Neuronal stem cell (in vitro differentiated cells): ENCODE measurements around the gene GLRX.

ENCODE experiments used
- DNase-seq: peaks from one replicate; pipeline ENCODE4 v3.0.0-alpha.2; 2013; ENCODE audit warnings: low spot score
- H2AFZ ChIP-seq: one replicate; pipeline ENCODE4 v1.6.1; 2013; ENCODE audit warnings: mild to moderate bottlenecking, low read length, inconsistent platforms
- H2AK5ac ChIP-seq: 2 replicates; pipeline ENCODE4 v1.6.1; 2013; ENCODE audit warnings: low read depth, mild to moderate bottlenecking, inconsistent platforms, low read length, moderate library complexity, mixed read lengths
- H2BK120ac ChIP-seq: 2 replicates; pipeline ENCODE4 v1.6.1; 2013; ENCODE audit warnings: low read depth, mild to moderate bottlenecking, inconsistent platforms, low read length, moderate library complexity, mixed read lengths
- H2BK12ac ChIP-seq: one replicate; pipeline ENCODE4 v1.6.1; 2013; ENCODE audit warnings: low read length, inconsistent platforms
- H2BK15ac ChIP-seq: 2 replicates; pipeline ENCODE4 v1.6.1; 2013; ENCODE audit warnings: mild to moderate bottlenecking, low read length, inconsistent platforms, mixed read lengths
- H2BK5ac ChIP-seq: one replicate; pipeline ENCODE4 v1.6.1; 2013; ENCODE audit warnings: inconsistent platforms, mild to moderate bottlenecking, low read length, moderate library complexity
- H3K14ac ChIP-seq: one replicate; pipeline ENCODE4 v1.6.1; 2013; ENCODE audit warnings: low read length, inconsistent platforms
- H3K18ac ChIP-seq: 2 replicates; pipeline ENCODE4 v1.6.1; 2013; ENCODE audit warnings: low read length, inconsistent platforms
- H3K23ac ChIP-seq: 2 replicates; pipeline ENCODE4 v1.6.1; 2013; ENCODE audit warnings: low read depth, mild to moderate bottlenecking, mixed read lengths, low read length, inconsistent platforms; ENCODE audit not compliant: poor library complexity
- H3K27ac ChIP-seq: replicated peaks from 3 replicates; pipeline ENCODE4 v1.5.1; 2013; ENCODE audit warnings: low read length, inconsistent platforms
- H3K27me3 ChIP-seq, 3 experiments: 2 replicates each; pipeline ENCODE4 v1.6.1; 2013; ENCODE audit warnings: low read length in 3 of 3, mild to moderate bottlenecking in 2 of 3, inconsistent platforms in 1 of 3, low read depth in 1 of 3, mixed read lengths in 1 of 3, moderate library complexity in 1 of 3; ENCODE audit not compliant: control insufficient read depth in 3 of 3, insufficient read depth in 3 of 3
- H3K36me3 ChIP-seq, 2 donors: replicated peaks in 1 of 2; 2 replicates each; pipeline ENCODE4 v1.6.1; 2013; ENCODE audit warnings: low read length in 2 of 2; ENCODE audit not compliant: control insufficient read depth in 2 of 2, insufficient read depth in 2 of 2
- H3K4ac ChIP-seq: 2 replicates; pipeline ENCODE4 v1.6.1; 2013; ENCODE audit warnings: inconsistent platforms, mild to moderate bottlenecking, low read length, moderate library complexity
- H3K4me1 ChIP-seq, 2 donors: 1 replicate in 1 of 2; 2 replicates in 1 of 2; pipeline ENCODE4 v1.6.1; 2013; ENCODE audit warnings: low read length in 2 of 2, low read depth in 1 of 2; ENCODE audit not compliant: control insufficient read depth in 2 of 2, insufficient read depth in 1 of 2
- H3K4me2 ChIP-seq: one replicate; pipeline ENCODE4 v1.6.1; 2013; ENCODE audit warnings: mild to moderate bottlenecking, low read length, inconsistent platforms; ENCODE audit not compliant: insufficient read depth, poor library complexity, severe bottlenecking
- H3K4me3 ChIP-seq, 2 donors: 2 replicates each; pipeline ENCODE4 v1.5.1; 2013; ENCODE audit warnings: low read length in 2 of 2, mild to moderate bottlenecking in 2 of 2, inconsistent platforms in 1 of 2, moderate library complexity in 1 of 2
- H3K79me1 ChIP-seq: one replicate; pipeline ENCODE4 v1.6.1; 2013; ENCODE audit warnings: low read depth, mild to moderate bottlenecking, inconsistent platforms, low read length, moderate library complexity
- H3K9ac ChIP-seq: one replicate; pipeline ENCODE4 v1.6.1; 2013; ENCODE audit warnings: mild to moderate bottlenecking, low read depth, low read length, inconsistent platforms; ENCODE audit not compliant: poor library complexity
- H3K9me3 ChIP-seq, 2 donors: replicated peaks in 1 of 2; 2 replicates each; pipeline versions ENCODE3 to v1.6.1; 2013; ENCODE audit warnings: low read length in 2 of 2, mild to moderate bottlenecking in 2 of 2, inconsistent platforms in 1 of 2, low read depth in 1 of 2, mixed read lengths in 1 of 2, moderate library complexity in 1 of 2; ENCODE audit not compliant: control insufficient read depth in 2 of 2, insufficient read depth in 1 of 2
- H4K8ac ChIP-seq: one replicate; pipeline ENCODE4 v1.6.1; 2013; ENCODE audit warnings: low read depth, mild to moderate bottlenecking, inconsistent platforms, low read length, moderate library complexity
- H4K91ac ChIP-seq: one replicate; pipeline ENCODE4 v1.6.1; 2013; ENCODE audit warnings: low read length, low read depth, mild to moderate bottlenecking, inconsistent platforms; ENCODE audit not compliant: poor library complexity
- WGBS, 2 donors: extraction: QIAGEN DNeasy Blood & Tissue Kit; methylation state at CpG; one replicate each; pipeline ENCODE4 v1.1.7; 2013; ENCODE audit warnings: missing lambda C conversion rate in 2 of 2, mixed read lengths in 1 of 2; ENCODE audit not compliant: insufficient read length in 2 of 2, insufficient replicate concordance in 1 of 2; ENCODE audit errors: extremely low coverage in 2 of 2; 5-methylcytosine and 5-hydroxymethylcytosine counted together

The GLRX gene

DNA sequence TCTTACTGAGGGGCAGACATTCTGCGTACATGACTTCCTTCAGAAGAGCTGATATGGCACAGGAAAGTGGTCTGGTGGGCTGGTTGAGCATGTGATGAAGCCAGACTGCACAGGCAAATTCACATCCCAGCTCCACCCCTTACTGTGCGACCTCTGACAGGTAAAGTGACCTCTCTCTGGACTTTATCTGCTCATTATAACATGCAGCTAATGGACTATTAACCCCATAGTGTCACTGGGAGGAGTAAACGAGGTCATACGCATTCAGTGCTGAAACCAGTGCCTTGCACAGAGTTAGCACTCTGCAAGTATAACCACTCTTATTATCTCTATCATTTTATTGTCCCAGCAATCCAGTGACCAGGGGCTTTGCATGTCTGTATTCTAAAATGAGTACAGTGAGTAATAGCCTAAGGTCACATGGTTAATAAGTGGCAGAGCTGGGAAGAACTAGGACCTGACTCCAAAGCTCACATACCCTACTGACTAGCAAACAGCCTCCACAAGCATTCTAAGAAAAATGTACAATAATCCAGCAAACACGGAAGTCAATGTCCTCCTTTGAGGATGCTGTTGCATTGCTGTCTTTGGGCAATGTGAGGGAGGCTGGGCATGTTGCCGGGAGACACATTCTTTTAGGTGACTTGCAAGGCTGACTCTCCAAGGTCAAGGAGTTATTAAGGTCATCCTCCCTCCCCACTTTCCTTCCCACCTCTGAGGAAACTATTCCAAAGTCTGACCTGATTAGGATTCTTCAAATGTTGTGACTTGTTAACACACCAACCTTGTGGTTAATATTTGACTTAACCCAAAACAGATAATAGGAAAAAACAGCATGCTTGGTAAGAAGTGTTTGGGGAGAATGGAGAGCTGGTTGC, 19.0 kb downstream of the GLRX start:
- Histone ChIP-seq H3K4me2 (no peak overlapping the region), H3K4ac (no peak overlapping the region), H3K79me1 (no peaks in the 10 kb centered on the region), H4K8ac (no peak overlapping the region), H3K9ac (no peak overlapping the region), H3K23ac (no peak overlapping the region), H2AFZ (no peak overlapping the region), H2BK5ac (no peak overlapping the region), H3K4me1 (no peaks in the 10 kb centered on the region), H3K14ac (no peak overlapping the region), H2AK5ac (no peak overlapping the region), H3K27ac (no peak overlapping the region), H3K27me3 (no peaks in the 10 kb centered on the region), H2BK120ac (no peak overlapping the region), H3K18ac (no peak overlapping the region), H3K4me3 (no peak overlapping the region), H3K9me3 (peaks cover 0 to 2% of the 10 kb centered on the region in 2 donors), H2BK12ac (no peak overlapping the region), H2BK15ac (no peak overlapping the region), H3K36me3 (no peaks in the 10 kb centered on the region), H4K91ac (no peak overlapping the region)
- WGBS, 2 donors: no CpG with 5 or more reads among the region's 6 CpGs
- DNase-seq: no peak

- Histone ChIP-seq H3K4me2 (no peak overlapping the region), H3K23ac (no peak overlapping the region), H2BK5ac (no peak overlapping the region), H3K14ac (no peak overlapping the region), H4K8ac (no peak overlapping the region), H4K91ac (no peak overlapping the region), H3K4me3 (no peak overlapping the region), H2AFZ (no peak overlapping the region), H2BK120ac (no peak overlapping the region), H3K9me3 (peaks cover 0 to 2% of the 10 kb centered on the region in 2 donors), H3K27me3 (no peaks in the 10 kb centered on the region), H2AK5ac (no peak overlapping the region), H2BK15ac (no peak overlapping the region), H3K4me1 (no peaks in the 10 kb centered on the region), H3K4ac (no peak overlapping the region), H3K27ac (no peak overlapping the region), H3K36me3 (peaks cover 0 to 11% of the 10 kb centered on the region in 2 donors), H3K9ac (no peak overlapping the region), H3K79me1 (no peaks in the 10 kb centered on the region), H2BK12ac (no peak overlapping the region), H3K18ac (no peak overlapping the region)
- WGBS, 2 donors: no CpG with 5 or more reads among the region's 3 CpGs
- no peak for DNase-seq
Observed at GRCh38 chr5:95801961-95802360, 20.6 kb downstream of the GLRX start.

DNA sequence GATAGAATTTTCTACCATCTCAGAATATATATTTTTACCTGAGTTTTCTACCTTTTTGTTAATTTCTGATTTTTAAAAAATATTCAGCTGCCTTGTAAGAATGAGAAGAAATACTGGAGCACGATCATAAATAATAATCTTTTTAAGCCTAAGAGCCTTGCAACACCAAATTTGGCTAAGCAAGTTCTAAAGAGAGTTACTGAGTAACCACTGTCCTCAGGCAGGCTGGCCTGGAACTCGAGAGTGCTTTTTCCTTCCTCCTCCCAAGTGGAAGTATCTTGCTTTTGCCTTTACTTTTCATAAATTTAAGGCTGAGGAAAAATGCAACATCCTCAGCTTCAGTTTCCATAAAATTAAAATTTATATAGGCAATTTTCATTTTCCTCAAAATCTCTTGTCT, 21.0 kb downstream of the GLRX start:
- no peak overlapping the region for H2AFZ ChIP-seq
- no peak overlapping the region for H4K91ac ChIP-seq

GRCh38 chr5:95800553-95800952, 22.0 kb downstream of the GLRX start:
- no peak overlapping the region for H2BK12ac ChIP-seq
- no peak for DNase-seq
- H2BK15ac ChIP-seq: no peak overlapping the region
- WGBS, 2 donors: no CpG with 5 or more reads among the region's 3 CpGs
- H3K9ac ChIP-seq: no peak overlapping the region
- H2BK120ac ChIP-seq: no peak overlapping the region
- no peaks in the 10 kb centered on the region for H3K27me3 ChIP-seq
- no peak overlapping the region for H3K23ac ChIP-seq
- H3K79me1 ChIP-seq: no peaks in the 10 kb centered on the region
- H3K4ac ChIP-seq: no peak overlapping the region
- no peak overlapping the region for H3K4me3 ChIP-seq
- H3K36me3 ChIP-seq: peaks cover 0 to 25% of the 10 kb centered on the region in 2 donors
- H2BK5ac ChIP-seq: no peak overlapping the region
- no peak overlapping the region for H3K14ac ChIP-seq
- H2AFZ ChIP-seq: no peak overlapping the region
- H4K8ac ChIP-seq: no peak overlapping the region
- H3K9me3 ChIP-seq: peaks cover 0 to 1% of the 10 kb centered on the region in 2 donors
- H3K4me2 ChIP-seq: no peak overlapping the region
- H4K91ac ChIP-seq: no peak overlapping the region
- H3K27ac ChIP-seq: no peak overlapping the region
- no peak overlapping the region for H3K18ac ChIP-seq
- H3K4me1 ChIP-seq: no peaks in the 10 kb centered on the region
- H2AK5ac ChIP-seq: no peak overlapping the region

More for the DNA sequence above, 21.0 kb downstream of the GLRX start:
- no peak overlapping the region for H3K4me3 ChIP-seq
- H2BK12ac ChIP-seq: no peak overlapping the region
- peaks cover 0 to 2% of the 10 kb centered on the region in 2 donors for H3K9me3 ChIP-seq
- H2AK5ac ChIP-seq: no peak overlapping the region
- H4K8ac ChIP-seq: no peak overlapping the region
- no peak overlapping the region for H3K14ac ChIP-seq
- no peak overlapping the region for H3K4ac ChIP-seq
- H3K36me3 ChIP-seq: peaks cover 0 to 15% of the 10 kb centered on the region in 2 donors
- no peak overlapping the region for H2BK5ac ChIP-seq
- no peak overlapping the region for H3K23ac ChIP-seq
- no CpG with 5 or more reads among the region's 2 CpGs for WGBS, 2 donors
- no peaks in the 10 kb centered on the region for H3K79me1 ChIP-seq
- H2BK120ac ChIP-seq: no peak overlapping the region
- no peaks in the 10 kb centered on the region for H3K4me1 ChIP-seq
- H3K18ac ChIP-seq: no peak overlapping the region
- no peak overlapping the region for H3K4me2 ChIP-seq
- no peak overlapping the region for H2BK15ac ChIP-seq
- no peak for DNase-seq
- H3K9ac ChIP-seq: no peak overlapping the region
- no peak overlapping the region for H3K27ac ChIP-seq
- no peaks in the 10 kb centered on the region for H3K27me3 ChIP-seq
